ENCODE data around the gene ASCL2.

The ASCL2 gene

GRCh38 chr11:2224254-2224653 lies 46.1 kb downstream of the ASCL2 start:
- DNase-seq (ENCODE audit: low spot score): no peak
- no peak for TF ChIP-seq CTCF (IDR thresholded peaks at IDR 0.05; ENCODE audit: extremely low read depth, insufficient read depth, missing control alignments)
- in situ Hi-C loops (cut with MboI; ENCODE audit: low pct_unique_long_range_greater_than_20kb, low sequenced_read_pairs, unreplicated experiment): no loop called here

- no peak for TF ChIP-seq CTCF (IDR thresholded peaks at IDR 0.05; ENCODE audit: extremely low read depth, insufficient read depth, missing control alignments)
- in situ Hi-C loops (cut with MboI; ENCODE audit: low pct_unique_long_range_greater_than_20kb, low sequenced_read_pairs, unreplicated experiment): no loop called here
- no peak for DNase-seq (ENCODE audit: low spot score)
Observed at GRCh38 chr11:2223153-2223794, 47.1 kb downstream of the ASCL2 start.

GRCh38 chr11:2222451-2222850 lies 47.9 kb downstream of the ASCL2 start:
- in situ Hi-C loops (cut with MboI; ENCODE audit: low pct_unique_long_range_greater_than_20kb, low sequenced_read_pairs, unreplicated experiment): no loop called here
- no peak for DNase-seq (ENCODE audit: low spot score)
- TF ChIP-seq CTCF (IDR thresholded peaks at IDR 0.05; ENCODE audit: extremely low read depth, insufficient read depth, missing control alignments): no peak

GRCh38 chr11:2221591-2221990 lies 48.8 kb downstream of the ASCL2 start:
- DNase-seq (ENCODE audit: low spot score): no peak
- in situ Hi-C loops (cut with MboI; ENCODE audit: low pct_unique_long_range_greater_than_20kb, low sequenced_read_pairs, unreplicated experiment): no loop called here
- TF ChIP-seq CTCF (IDR thresholded peaks at IDR 0.05; ENCODE audit: extremely low read depth, insufficient read depth, missing control alignments): no peak

- DNase-seq (ENCODE audit: low spot score): no peak
- no peak for TF ChIP-seq CTCF (IDR thresholded peaks at IDR 0.05; ENCODE audit: extremely low read depth, insufficient read depth, missing control alignments)
- in situ Hi-C loops (cut with MboI; ENCODE audit: low pct_unique_long_range_greater_than_20kb, low sequenced_read_pairs, unreplicated experiment): no loop called here
Observed at GRCh38 chr11:2221024-2221423, 49.4 kb downstream of the ASCL2 start.

GRCh38 chr11:2220173-2220771 lies 50.1 kb downstream of the ASCL2 start:
- DNase-seq (ENCODE audit: low spot score): no peak
- TF ChIP-seq CTCF (IDR thresholded peaks at IDR 0.05; ENCODE audit: extremely low read depth, insufficient read depth, missing control alignments): no peak
- in situ Hi-C loops (cut with MboI; ENCODE audit: low pct_unique_long_range_greater_than_20kb, low sequenced_read_pairs, unreplicated experiment): no loop called here
